RWPE2 (cell line): ENCODE measurements around the gene SCAANT1.

ENCODE experiments used
- ATAC-seq: fragments of 200-7000 bp; cut with Tn5 transposase; 3 replicates; pipeline ENCODE4 v1.9.1; 2021; ENCODE audit warnings: low read depth
- DNase-seq: peaks from one replicate; pipeline ENCODE4 v3.0.0-alpha.2; 2020; ENCODE audit warnings: low spot score
- H3K27ac ChIP-seq: fragments of 450-650 bp; 2 replicates; pipeline ENCODE4 v1.5.1; 2017; ENCODE audit warnings: mild to moderate bottlenecking; ENCODE audit not compliant: poor library complexity, severe bottlenecking
- H3K27me3 ChIP-seq: fragments of 250-450 bp; sonication (Bioruptor Pico); 2 replicates; pipeline ENCODE4 v1.5.1; 2021; ENCODE audit warnings: mild to moderate bottlenecking, moderate library complexity; ENCODE audit not compliant: insufficient read depth, poor library complexity, severe bottlenecking
- H3K36me3 ChIP-seq: fragments of 250-450 bp; sonication (Bioruptor Pico); 2 replicates; pipeline ENCODE4 v1.5.1; 2020; ENCODE audit warnings: low read depth, mild to moderate bottlenecking, moderate library complexity
- H3K4me1 ChIP-seq: fragments of 250-450 bp; sonication (Bioruptor Pico); 2 replicates; pipeline ENCODE4 v1.5.1; 2021; ENCODE audit warnings: mild to moderate bottlenecking, moderate library complexity; ENCODE audit not compliant: insufficient read depth, poor library complexity, severe bottlenecking
- H3K4me3 ChIP-seq: fragments of 250-450 bp; sonication (Bioruptor Pico); 2 replicates; pipeline ENCODE4 v1.5.1; 2021; ENCODE audit warnings: mild to moderate bottlenecking, moderate library complexity; ENCODE audit not compliant: severe bottlenecking
- H3K9me3 ChIP-seq: fragments of 250-450 bp; sonication (Bioruptor Pico); 2 replicates; pipeline ENCODE4 v1.5.1; 2021; ENCODE audit warnings: mild to moderate bottlenecking, moderate library complexity; ENCODE audit not compliant: severe bottlenecking
- CTCF ChIP-seq: fragments of 450-650 bp; IDR thresholded peaks from one replicate; pipeline ENCODE4 v1.5.1; 2017; ENCODE audit warnings: mild to moderate bottlenecking, moderate library complexity; ENCODE audit not compliant: poor library complexity, severe bottlenecking

The SCAANT1 gene

GRCh38 chr3:63932509-63933212, 20.5 kb upstream of the SCAANT1 start:
- no peak for TF ChIP-seq CTCF
- DNase-seq (no peak), ATAC-seq (no peak)
- Histone ChIP-seq H3K9me3 (no peaks in the 10 kb centered on the region), H3K27me3 (no peaks in the 10 kb centered on the region), H3K36me3 (peaks cover 10% of the 10 kb centered on the region; the same call in 1 of the 2 replicates), H3K4me1 (peaks cover 9% of the 10 kb centered on the region), H3K27ac (no peak overlapping the region), H3K4me3 (no peak overlapping the region)

GRCh38 chr3:63931290-63931689, 19.1 kb upstream of the SCAANT1 start:
- Histone ChIP-seq H3K4me1 (no peaks in the 10 kb centered on the region), H3K4me3 (no peak overlapping the region), H3K27ac (no peak overlapping the region), H3K27me3 (no peaks in the 10 kb centered on the region), H3K9me3 (no peaks in the 10 kb centered on the region), H3K36me3 (peaks cover 21% of the 10 kb centered on the region)
- no peak for ATAC-seq
- DNase-seq = no peak
- no peak for TF ChIP-seq CTCF

GRCh38 chr3:63927422-63928280, 15.5 kb upstream of the SCAANT1 start:
- H3K36me3 ChIP-seq = peaks cover 44% of the 10 kb centered on the region
- H3K9me3 ChIP-seq = no peaks in the 10 kb centered on the region
- no peaks in the 10 kb centered on the region for H3K4me1 ChIP-seq
- TF ChIP-seq CTCF = no peak
- ATAC-seq (no peak), DNase-seq (no peak)
- no peak overlapping the region for H3K4me3 ChIP-seq
- H3K27me3 ChIP-seq = no peaks in the 10 kb centered on the region
- H3K27ac ChIP-seq = no peak overlapping the region

GRCh38 chr3:63926309-63926708, 14.1 kb upstream of the SCAANT1 start:
- ATAC-seq (no peak), DNase-seq (no peak)
- Histone ChIP-seq H3K36me3 (peaks cover 57% of the 10 kb centered on the region), H3K9me3 (no peaks in the 10 kb centered on the region), H3K4me1 (no peaks in the 10 kb centered on the region), H3K27ac (no peak overlapping the region), H3K4me3 (no peak overlapping the region), H3K27me3 (no peaks in the 10 kb centered on the region)
- no peak for TF ChIP-seq CTCF
